GM18502 (cell line): Measurements from ENCODE around the gene HNRNPAB.
"Not testable (repeated sequence)": the region's sequence is repeated elsewhere in the genome, so short reads cannot be mapped to it uniquely, and the experiment has no call there.

Experiments
- ATAC-seq: cut with Tn5 transposase; IDR thresholded peaks from one replicate; pipeline ENCODE4 v1.9.1; 2021; ENCODE audit warnings: mild to moderate bottlenecking; ENCODE audit not compliant: unreplicated experiment, poor library complexity

The HNRNPAB gene

DNA sequence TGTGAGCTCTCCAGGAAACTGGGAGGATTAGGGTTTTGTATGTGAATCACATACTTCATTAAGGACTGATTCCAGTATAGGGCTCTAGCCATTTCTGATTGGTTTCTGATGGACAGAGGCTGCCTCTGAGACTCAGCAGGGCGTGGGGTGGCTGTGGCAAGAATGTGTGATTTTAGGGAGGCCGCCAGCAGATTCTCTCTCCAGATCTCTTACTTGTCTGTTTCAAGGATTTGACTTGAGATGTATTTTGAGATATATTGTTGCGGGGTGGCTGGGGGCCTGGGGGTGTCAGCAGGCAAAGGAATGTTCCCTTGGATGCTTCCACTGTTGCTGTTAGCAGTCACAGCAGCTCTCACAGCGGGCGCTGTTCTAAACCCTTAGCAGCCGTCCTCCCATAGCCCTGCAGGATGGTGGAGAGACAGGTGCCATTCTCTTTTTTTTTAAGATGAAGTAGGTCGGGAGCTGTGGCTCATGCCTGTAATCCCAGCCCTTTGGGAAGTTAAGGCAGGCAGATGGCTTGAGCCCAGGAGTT, 8.0 kb upstream of the HNRNPAB start:
- no peak for ATAC-seq

- no peak for ATAC-seq
Measured at GRCh38 chr5:178196986-178197385, 7.3 kb upstream of the HNRNPAB start.

DNA sequence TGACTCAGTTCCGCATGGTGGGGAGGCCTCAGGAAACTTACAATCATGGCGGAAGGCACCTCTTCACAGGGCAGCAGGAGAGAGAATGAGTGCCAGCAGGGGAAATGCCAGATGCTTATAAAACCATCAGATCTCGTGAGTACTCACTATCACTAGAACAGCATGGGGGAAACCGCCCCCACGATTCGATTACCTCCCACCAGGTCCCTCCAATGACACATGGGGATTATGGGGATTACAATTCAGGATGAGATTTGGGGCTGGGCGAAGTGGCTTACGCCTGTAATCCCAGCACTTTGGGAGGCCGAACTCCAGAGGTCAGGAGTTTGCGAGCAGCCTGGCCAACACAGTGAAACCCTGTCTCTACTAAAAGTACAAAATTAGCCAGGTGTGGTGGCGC, 6.2 kb upstream of the HNRNPAB start:
- ATAC-seq = not testable (repeated sequence)

DNA sequence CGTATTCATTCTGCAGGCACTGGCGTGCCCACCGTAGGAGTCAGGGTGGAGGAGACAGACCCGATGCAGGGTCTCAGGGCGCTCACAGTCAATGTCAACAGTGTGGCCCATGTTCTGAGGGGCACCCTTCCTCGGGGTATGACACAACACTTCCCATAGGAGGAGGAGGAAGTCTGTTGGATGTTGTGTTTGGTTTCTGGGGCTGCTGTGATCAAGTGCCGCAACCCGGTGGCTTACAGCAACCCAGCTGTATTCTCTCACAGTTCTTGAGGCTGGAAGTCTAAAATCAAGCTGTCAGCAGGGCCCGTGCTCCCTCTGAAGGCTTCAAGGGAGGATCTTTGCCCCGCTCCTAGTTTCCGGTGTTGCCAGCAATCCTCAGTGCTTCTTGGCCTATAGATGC, 5.6 kb upstream of the HNRNPAB start:
- no peak for ATAC-seq

GRCh38 chr5:178199581-178200434, 4.5 kb upstream of the HNRNPAB start:
- no peak for ATAC-seq

GRCh38 chr5:178201221-178201926, 3.0 kb upstream of the HNRNPAB start:
- ATAC-seq = no peak

GRCh38 chr5:178201927-178202235, 2.5 kb upstream of the HNRNPAB start:
- ATAC-seq = no peak

DNA sequence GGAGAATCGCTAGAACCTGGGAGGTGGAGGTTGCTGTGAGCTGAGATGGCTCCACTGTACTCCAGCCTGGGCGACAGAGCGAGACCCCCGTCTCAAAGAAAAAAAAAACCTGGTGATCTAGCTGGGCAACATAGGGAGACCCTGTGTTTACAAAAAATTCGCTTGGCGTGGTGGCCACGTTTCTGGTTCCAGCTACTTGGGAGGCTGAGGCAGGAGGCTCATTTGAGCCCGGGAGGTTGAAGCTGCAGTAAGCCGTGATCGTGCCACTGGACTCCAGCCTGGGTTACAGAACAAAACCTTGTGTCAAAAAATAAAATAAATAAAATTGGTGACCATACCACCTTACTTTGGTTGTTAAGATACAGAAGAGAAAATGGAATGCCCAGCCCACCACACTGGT, 1.8 kb upstream of the HNRNPAB start:
- no peak for ATAC-seq

DNA sequence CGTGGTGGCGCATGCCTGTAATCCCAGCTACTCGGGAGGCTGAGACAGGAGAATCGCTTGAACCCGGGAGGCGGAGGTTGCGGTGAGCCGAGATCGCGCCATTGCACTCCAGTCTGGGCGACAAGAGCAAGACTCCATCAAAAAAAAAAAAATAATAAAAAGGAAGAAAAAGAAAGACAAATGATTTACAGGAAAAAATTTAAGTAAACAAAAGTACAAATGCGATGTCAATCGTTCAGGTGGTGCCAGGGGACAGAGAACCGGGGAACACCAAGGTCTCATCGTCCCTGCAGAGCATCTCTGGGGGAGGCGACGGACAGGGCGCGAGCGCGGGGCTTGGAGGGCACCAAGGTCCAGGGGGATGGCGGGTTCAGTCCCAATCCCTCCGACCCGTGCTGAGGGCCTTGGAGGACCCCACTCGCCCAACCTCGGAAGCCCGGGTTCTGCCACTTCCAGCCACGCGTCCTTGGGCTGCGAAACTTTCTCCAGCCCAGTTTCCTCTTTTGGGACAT, 607 bp upstream of the HNRNPAB start:
- peak; percentile 13 for ATAC-seq

DNA sequence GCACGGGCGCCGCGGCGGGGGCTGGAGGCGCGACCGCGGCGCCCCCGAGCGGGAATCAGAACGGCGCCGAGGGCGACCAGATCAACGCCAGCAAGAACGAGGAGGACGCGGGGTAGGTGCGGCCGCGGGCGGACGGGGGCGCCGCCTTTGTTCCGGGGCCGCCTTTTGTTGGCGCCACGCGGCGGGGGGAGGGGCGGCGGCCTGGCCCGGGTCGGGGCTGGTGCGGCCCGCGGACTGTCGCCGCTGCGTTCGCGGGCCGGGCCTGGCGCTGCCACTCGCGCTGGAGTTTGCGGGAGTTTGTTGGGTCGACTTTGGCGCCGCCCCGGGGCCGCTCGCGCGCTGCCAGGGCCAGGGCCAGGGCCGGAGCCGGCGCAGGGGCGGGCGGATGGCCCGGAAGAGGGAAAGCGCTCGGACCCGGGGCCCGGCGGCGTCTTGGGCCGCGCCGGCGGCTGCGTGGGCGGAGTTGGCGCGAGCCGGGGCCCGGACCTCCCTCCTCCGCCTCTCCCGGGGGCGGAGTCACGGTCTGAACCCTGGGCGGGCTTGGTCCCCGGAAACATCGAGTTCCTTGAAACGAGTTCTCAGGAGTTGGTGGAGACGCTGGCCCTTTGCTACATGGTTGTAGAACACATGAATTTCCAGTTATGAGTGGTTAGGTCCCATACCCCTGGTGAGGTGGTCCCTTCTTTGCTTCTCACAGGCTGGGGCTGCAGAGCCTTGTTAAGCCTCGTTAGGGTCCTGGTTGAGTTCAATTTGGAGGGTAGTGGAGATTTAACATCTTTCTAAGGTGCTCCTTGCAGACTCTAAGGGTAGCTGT, 809 bp downstream of the HNRNPAB start:
- peak; percentile 57 for ATAC-seq

- ATAC-seq = no peak
Measured at GRCh38 chr5:178205749-178206047, 1.4 kb downstream of the HNRNPAB start.

DNA sequence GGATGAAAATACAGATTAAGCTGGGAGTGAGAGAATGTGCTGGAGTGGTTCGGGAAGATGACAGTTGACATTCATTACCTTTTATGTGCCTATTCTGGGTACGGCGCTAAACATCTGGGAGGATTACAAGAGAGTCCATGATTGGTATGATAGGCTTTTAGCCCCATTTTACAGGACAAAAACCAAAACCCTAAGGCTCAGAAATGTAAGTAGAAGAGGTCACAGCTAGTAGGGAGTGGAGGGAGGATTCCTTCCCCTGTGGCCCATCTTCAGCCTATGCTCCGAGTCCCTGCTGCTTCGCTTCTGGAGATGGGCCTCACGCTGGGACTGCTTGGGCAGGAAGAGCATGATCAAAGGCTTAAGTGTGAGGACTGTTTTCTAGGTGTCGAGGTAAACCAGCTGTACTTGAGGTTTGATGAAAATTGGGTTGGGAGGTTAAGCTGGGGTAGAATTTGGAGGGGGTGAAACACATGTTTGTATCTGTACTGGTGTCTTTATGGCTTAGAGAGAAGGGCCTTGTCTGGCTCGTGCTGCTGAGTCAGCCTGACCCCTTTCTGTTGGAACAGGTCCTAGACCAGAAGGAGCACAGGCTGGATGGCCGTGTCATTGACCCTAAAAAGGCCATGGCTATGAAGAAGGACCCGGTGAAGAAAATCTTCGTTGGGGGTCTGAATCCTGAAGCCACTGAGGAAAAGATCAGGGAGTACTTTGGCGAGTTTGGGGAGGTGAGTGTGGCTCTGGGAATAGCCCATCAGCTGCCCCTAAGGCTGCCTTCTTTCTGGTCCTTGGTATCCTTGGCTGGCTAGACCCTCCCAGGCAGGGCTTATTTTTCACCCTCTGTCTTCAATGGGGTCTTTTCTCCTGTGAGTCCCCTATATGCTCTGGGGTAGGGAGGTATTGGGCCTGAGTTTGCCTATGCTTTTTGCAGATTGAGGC, 2.1 kb downstream of the HNRNPAB start:
- ATAC-seq = no peak

DNA sequence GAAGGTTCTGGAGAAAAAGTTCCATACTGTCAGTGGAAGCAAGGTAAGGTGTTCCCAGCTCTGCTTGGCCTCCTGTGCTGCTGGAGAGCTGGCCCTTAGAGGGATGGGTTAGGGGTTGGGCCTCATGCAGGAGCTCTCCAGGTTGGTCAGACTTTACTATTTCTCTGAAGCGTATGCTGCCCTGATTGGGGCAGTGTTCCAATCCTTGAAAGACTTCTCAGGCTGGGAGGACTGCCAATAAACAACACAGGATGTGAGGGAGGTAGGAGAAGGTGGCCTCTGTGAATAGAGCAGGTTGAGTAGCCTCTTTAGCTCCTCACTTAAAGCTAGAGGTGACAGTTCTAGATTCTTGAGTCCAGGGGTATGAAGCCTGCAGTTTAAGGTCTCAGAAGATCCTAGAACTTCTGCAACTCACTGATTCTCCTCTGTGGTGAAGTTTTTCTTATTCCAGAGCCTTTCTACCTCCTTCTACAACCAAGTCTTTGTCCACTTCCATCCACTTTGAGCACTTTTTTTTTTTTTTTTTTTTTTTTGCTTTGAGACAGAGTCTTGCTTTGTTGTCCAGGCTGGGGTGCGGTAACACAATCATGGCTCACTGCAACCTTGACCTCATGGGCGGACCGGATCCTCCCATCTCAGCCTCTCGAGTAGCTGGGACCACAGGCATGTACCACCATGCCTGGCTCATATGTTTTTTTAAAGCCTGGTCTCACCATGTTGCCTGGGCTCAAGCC, 3.0 kb downstream of the HNRNPAB start:
- no peak for ATAC-seq

DNA sequence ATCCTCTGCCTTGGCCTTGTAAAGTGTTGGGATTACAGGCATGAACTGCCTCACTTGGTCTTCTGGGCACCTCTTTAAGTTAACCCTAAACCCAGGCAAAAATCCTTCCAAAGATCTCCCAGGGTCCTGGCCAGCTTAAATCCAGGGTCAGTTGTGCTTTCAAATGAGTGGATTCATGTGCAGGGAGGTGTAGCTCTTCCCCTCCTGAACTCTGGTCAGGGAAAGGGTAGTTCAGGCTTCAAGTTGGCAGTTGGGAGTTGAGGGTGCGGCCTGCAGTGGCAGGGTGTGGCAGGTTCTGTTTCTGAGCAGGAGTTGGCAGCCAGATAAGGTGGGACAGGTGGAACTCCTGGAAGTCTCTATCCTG, 3.6 kb downstream of the HNRNPAB start:
- ATAC-seq = no peak

DNA sequence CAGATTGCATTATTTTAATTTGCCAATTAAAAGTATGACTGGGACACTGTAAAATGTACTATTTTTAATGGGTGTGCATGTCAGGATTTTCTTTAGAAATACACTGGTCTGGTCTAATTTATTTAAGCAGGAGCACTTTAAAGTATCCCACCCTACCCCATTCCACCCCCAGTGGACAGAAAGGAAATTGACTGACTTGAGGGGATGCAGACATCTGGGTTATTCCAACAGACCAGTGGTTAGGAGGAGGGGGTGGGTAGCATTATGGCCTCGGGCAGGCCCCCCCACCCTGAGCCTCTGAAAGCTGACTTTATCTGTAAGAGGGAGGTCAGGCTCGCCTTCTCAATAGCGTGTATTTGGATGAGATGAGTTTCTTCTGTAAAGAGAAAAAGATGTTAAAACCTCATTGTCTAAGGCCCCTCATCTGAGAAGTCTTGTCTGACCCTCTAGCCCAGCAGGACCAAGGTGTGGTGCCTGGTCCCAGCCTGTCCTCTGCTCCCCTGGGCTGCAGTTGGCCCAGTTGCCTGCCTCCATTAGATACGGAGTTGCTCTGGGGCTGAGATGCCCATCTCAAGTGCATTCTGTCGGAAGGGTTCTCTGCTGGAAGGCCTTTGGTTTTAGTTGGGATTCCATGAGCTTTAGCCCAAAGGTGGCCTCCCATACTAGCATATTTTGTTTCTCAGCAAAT, 4.4 kb downstream of the HNRNPAB start:
- no peak for ATAC-seq

DNA sequence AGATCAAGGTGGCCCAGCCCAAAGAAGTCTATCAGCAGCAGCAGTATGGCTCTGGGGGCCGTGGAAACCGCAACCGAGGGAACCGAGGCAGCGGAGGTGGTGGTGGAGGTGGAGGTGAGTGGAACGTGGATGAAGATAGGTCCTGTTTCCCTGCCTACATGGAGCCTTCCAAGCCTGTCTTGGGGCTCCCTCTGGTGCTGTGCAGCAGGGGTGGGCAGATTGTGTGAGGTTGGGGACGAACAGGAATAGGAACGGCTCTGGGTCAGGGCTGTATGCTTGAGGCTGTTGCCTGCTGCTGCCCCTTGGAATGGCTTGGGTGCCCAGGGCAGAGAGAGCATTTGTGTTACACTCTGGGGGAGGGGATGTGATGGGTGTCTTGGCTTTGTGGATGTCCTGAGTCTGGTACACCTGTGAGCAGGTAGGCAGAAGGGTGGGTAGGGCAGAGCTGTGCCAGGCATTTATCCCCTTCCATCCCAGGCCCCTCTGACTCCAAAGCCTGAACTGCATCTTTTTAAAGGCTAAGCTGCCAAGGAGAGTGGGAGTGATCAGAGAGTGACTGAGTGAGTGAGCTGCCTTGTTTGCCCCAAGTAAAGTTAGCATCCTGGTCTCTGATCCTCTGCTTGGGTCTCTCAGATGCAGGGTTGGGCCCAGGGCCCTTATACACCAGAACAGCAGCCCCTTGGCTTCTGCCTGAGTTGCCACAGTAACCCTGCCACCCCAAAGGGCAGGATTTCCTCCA, 5.2 kb downstream of the HNRNPAB start:
- no peak for ATAC-seq

GRCh38 chr5:178210073-178210535, 5.8 kb downstream of the HNRNPAB start:
- no peak for ATAC-seq

DNA sequence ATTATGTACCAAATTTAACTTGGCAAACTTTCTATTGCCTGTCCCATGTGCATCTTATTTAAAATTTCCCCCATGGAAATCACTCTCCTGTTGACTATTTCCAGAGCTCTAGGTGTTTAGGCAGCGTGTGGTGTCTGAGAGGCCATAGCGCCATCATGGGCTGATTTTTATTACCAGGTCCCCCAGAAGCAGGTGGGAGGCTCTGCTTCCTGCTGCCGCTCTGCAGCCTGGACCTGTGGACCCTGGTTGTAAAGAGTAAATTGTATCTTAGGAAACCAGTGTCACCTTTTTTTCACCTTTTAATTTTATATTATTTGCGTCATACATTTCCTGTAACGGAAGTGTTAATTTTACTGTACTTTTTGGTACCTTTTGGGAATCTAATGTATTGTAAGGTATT, 6.4 kb downstream of the HNRNPAB start:
- no peak for ATAC-seq
